SK-N-MC (cell line): ENCODE data around the gene IQCN.

Source experiments
- EZH2 ChIP-seq: fragments of 200-600 bp; sonication (generic); IDR thresholded peaks from one replicate; pipeline ENCODE4 v1.6.1; 2017; ENCODE audit warnings: antibody characterized with exemption
- FOXP2 ChIP-seq: optimal IDR thresholded peaks from 2 replicates; pipeline ENCODE3; 2011; ENCODE audit warnings: mild to moderate bottlenecking, moderate library complexity; ENCODE audit not compliant: insufficient read depth; ENCODE audit errors: extremely low read length, control extremely low read depth
- POLR2AphosphoS5 ChIP-seq: IDR thresholded peaks from 2 replicates; pipeline ENCODE4 v1.6.1; 2012; ENCODE audit warnings: mild to moderate bottlenecking, low read depth, low read length, borderline replicate concordance

GRCh38 chr19:18257503-18258470, 16.5 kb downstream of the IQCN start:
- TF ChIP-seq POLR2AphosphoS5 (no peak), EZH2 (no peak), FOXP2 (no peak)
